ENCODE measurements around the gene RBCK1. TPM values are rescaled to one million over a fixed set of nuclear protein-coding genes. Genes with fewer than 3 reads are reported as not detected.
A peak's percentile ranks its signal among the peaks of the same experiment; 100 is the strongest.
"Not testable (repeated sequence)": the region's sequence is repeated elsewhere in the genome, so short reads cannot be mapped to it uniquely, and the experiment has no call there.

The RBCK1 gene
- total RNA-seq, 2 experiments from 2014 or later: 135 to 155 TPM

DNA sequence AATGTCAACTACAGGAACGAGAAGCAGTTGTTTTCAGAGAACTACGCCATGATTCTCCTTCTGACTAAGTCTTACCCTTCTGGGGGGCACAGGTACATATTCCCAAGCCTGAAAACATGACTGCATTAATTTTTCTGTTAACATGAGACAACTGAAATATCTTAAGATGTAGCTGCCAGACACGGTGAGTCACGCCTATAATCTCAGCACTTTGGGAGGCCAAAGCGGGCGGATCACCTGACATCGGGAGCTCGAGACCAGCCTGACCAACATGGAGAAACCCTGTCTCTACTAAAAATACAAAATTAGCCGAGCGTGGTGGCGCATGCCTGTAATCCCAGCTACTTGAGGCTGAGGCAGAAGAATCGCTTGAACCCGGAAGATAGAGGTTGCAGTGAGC is 32.5 kb downstream of the RBCK1 start:
- Mint-ChIP-seq H3K4me3 (no peak overlapping the region), H3K4me1 (peaks cover 43% of the 10 kb centered on the region), H3K36me3 (ENCODE audit: low read depth) (peaks cover 80% of the 10 kb centered on the region), H3K27me3 (no peaks in the 10 kb centered on the region), H3K9me3 (no peaks in the 10 kb centered on the region), H3K27ac (no peak overlapping the region)
- POLR2A ChIA-PET: no interaction called here
- DNase-seq: no peak
- CTCF ChIA-PET: no interaction called here

- CTCF ChIA-PET: interaction anchor here (1.1 kb wide), 1 partner anchor 12 kb away, joined by 3 read pairs; no protein-coding TSS in a partner anchor
- no peak for DNase-seq
- peaks cover 67% of the 10 kb centered on the region for H3K36me3 Mint-ChIP-seq (ENCODE audit: low read depth)
- peaks cover 22% of the 10 kb centered on the region for H3K4me1 Mint-ChIP-seq
- H3K9me3 Mint-ChIP-seq: no peaks in the 10 kb centered on the region
- no peaks in the 10 kb centered on the region for H3K27me3 Mint-ChIP-seq
- H3K27ac Mint-ChIP-seq: no peak overlapping the region
- POLR2A ChIA-PET: no interaction called here
- H3K4me3 Mint-ChIP-seq: no peak overlapping the region
Measured at GRCh38 chr20:443223-443775, 35.2 kb downstream of the RBCK1 start.

DNA sequence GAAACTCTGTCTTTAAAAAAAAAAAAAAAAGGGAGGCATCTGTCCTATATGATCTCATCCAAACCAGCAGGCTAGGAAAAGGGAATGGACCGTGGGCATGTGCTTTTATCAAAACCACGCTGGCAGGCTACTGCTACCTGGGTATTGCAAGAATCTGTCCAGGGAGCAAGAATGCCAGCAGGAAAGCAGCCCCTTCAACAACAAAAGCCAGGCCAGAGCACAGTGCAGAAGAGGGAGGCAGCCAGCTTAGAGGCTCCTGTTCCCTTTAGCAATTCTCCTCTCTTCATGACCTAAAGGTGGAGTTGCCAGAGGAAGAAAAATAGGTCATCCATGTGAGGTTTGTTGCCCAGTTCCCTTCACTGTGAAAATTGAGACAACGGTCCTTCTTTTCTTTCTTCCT is 36.0 kb downstream of the RBCK1 start:
- Mint-ChIP-seq H3K4me1 (peaks cover 13% of the 10 kb centered on the region), H3K4me3 (no peak overlapping the region), H3K27ac (no peak overlapping the region), H3K36me3 (ENCODE audit: low read depth) (peaks cover 61% of the 10 kb centered on the region), H3K9me3 (no peaks in the 10 kb centered on the region), H3K27me3 (no peaks in the 10 kb centered on the region)
- ChIA-PET POLR2A (no interaction called here), CTCF (no interaction called here)
- DNase-seq: no peak

- Mint-ChIP-seq H3K4me1 (peaks cover 11% of the 10 kb centered on the region), H3K9me3 (no peaks in the 10 kb centered on the region), H3K36me3 (ENCODE audit: low read depth) (peaks cover 55% of the 10 kb centered on the region), H3K4me3 (no peak overlapping the region), H3K27me3 (no peaks in the 10 kb centered on the region), H3K27ac (no peak overlapping the region)
- POLR2A ChIA-PET: no interaction called here
- CTCF ChIA-PET: interaction anchor here (1.0 kb wide), 1 partner anchor 13 kb away, joined by 3 read pairs; no protein-coding TSS in a partner anchor
- DNase-seq: no peak
Measured at GRCh38 chr20:444862-445426, 36.8 kb downstream of the RBCK1 start.

DNA sequence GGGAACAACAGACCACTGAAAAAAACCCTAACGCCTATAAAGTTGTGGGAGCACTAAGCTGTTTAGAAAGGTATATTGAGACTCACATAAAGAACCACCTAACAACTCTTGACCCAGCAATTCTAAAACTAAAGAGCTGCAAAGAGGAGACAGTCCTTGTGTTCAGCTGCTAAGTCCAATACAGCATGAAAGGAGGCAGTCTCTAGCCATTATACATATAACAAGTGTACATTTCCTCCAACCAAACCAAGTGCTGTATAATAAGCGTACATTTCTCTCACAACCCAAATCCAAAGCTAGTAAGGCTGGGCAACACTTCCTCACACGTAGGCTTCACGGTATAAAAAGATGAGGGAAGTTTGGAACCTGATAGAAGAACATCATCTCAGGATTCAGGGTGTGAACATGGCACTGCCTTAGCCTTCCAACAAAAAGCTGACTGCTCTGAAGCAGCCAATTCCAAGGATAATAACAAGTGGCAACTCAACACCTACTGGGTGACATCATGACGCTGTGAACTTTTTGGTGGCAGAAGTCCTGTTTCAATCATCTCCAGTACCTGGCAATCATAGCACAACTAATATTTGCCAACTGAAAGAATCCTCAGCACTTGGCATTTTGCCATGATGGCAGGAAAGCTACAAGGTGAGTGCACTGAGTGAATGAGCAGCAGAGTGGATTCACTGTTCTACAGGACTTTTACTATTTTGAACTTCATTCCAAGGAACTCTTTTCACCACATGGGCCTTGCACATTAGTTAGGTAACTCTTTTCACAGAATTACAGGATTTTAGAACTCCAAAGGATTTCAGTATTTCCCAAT is 37.6 kb downstream of the RBCK1 start:
- Mint-ChIP-seq H3K4me3 (no peak overlapping the region), H3K36me3 (ENCODE audit: low read depth) (peaks cover 48% of the 10 kb centered on the region), H3K27ac (no peak overlapping the region), H3K27me3 (no peaks in the 10 kb centered on the region), H3K4me1 (peaks cover 9% of the 10 kb centered on the region), H3K9me3 (no peaks in the 10 kb centered on the region)
- ChIA-PET CTCF (interaction anchor here (1.0 kb wide), 1 partner anchor 14 kb away, joined by 3 read pairs; no protein-coding TSS in a partner anchor), POLR2A (no interaction called here)
- no peak for DNase-seq

DNA sequence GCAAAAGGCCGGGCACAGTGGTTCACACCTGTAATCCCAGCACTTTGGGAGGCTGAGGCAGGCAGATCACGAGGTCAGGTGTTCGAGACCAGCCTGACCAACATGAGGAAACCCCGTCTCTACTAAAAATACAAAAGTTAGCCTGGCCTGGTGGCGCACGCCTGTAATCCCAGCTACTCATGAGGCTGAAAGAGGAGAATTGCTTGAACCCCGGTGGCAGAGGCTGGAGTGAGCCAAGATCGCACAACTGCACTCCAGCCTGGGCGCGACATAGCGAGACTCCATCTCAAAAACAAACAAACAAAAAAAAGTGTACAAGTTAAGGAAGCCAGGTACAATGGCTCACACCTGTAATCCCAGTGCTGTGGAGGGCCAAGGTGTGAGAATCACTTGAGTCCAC is 43.9 kb downstream of the RBCK1 start:
- POLR2A ChIA-PET; H3K9me3 Mint-ChIP-seq; H3K4me3 Mint-ChIP-seq; DNase-seq; H3K27me3 Mint-ChIP-seq; H3K36me3 Mint-ChIP-seq (ENCODE audit: low read depth); H3K27ac Mint-ChIP-seq; CTCF ChIA-PET: not testable (repeated sequence)
- H3K4me1 Mint-ChIP-seq: peaks cover 15% of the 10 kb centered on the region

GRCh38 chr20:454951-455350 is 46.9 kb downstream of the RBCK1 start:
- Mint-ChIP-seq H3K27ac (no peak overlapping the region), H3K9me3 (no peaks in the 10 kb centered on the region), H3K4me3 (no peak overlapping the region), H3K27me3 (no peaks in the 10 kb centered on the region), H3K4me1 (peaks cover 29% of the 10 kb centered on the region), H3K36me3 (ENCODE audit: low read depth) (peaks cover 7% of the 10 kb centered on the region)
- POLR2A ChIA-PET: no interaction called here
- CTCF ChIA-PET: interaction anchor here (1.0 to 1.3 kb wide), 2 partner anchors 24 to 100 kb away, joined by 3 read pairs; no protein-coding TSS in a partner anchor
- no peak for DNase-seq

DNA sequence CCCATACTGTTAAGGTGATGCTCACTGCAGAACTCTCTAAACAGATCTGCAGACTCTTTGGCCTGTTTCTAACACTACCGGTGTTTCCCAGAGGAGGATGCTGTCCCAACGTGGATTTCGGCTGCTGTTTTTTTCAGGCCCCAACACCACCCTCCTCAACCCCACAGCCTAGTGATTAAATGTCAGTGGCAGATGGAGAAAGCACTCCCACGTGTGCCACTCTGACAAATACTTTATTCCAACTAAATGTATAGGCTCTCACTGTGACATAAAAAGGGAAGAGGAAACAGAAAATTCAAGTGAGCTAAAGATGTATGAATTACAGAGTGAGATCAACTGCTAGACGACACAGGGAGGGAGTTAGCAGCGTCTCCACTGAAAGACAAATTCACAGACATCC is 50.7 kb downstream of the RBCK1 start:
- Mint-ChIP-seq H3K9me3 (no peaks in the 10 kb centered on the region), H3K36me3 (ENCODE audit: low read depth) (peaks cover 4% of the 10 kb centered on the region), H3K4me1 (peaks cover 47% of the 10 kb centered on the region), H3K27me3 (no peaks in the 10 kb centered on the region), H3K27ac (no peak overlapping the region), H3K4me3 (no peak overlapping the region)
- ChIA-PET CTCF (interaction anchor here (0.9 to 1.1 kb wide), 2 partner anchors 20 to 104 kb away, joined by 3 read pairs; no protein-coding TSS in a partner anchor), POLR2A (no interaction called here)
- no peak for DNase-seq

DNA sequence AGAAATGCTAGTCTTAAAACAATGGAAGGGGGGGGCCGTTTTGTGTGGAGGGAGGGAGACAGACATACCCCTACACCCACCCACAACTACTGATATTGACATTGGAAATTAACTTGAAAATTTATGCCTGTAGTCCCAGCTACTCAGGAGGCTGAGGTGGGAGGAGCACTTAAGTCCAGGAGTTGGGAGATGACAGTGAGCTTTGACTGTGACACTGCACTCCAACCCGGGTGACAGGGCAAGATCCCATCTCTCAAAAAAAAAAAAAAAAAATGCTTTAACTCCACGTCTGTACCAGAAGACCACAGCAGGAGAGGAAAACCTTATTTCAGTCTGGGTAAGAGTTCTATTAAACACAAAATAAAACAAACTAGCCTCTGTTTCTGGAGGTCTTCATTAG is 52.1 kb downstream of the RBCK1 start:
- Mint-ChIP-seq H3K36me3 (ENCODE audit: low read depth) (peaks cover 4% of the 10 kb centered on the region), H3K27ac (no peak overlapping the region), H3K9me3 (no peaks in the 10 kb centered on the region), H3K4me1 (peaks cover 47% of the 10 kb centered on the region), H3K27me3 (no peaks in the 10 kb centered on the region), H3K4me3 (peak overlapping the region; percentile 92)
- no peak for DNase-seq
- ChIA-PET CTCF (interaction anchor here (0.6 to 1.1 kb wide), 5 partner anchors 9 to 106 kb away, joined by 3 to 5 read pairs (median 3); no protein-coding TSS in a partner anchor), POLR2A (no interaction called here)

DNA sequence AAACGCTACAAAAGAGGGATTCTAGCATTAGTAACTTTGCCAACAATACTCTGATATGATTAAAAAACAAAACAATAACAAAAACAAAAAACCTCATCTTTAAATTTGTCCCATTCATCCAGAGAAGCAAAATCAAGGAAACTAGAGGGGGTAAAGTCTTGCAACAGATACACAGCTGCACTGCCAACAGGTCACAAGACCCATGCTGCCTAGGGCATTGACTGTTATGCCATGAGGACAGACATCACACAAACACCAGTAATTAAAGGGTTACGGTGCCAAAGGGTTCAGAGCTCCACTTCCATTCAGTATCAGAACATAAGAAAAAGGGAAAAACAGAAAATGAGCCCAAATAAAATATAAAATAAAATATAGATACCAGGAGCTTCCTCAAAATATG is 52.6 kb downstream of the RBCK1 start:
- ChIA-PET CTCF (interaction anchor here (0.9 to 1.1 kb wide), 4 partner anchors 9 to 18 kb away, joined by 3 to 5 read pairs (median 3); no protein-coding TSS in a partner anchor), POLR2A (no interaction called here)
- Mint-ChIP-seq H3K27me3 (no peaks in the 10 kb centered on the region), H3K36me3 (ENCODE audit: low read depth) (peaks cover 4% of the 10 kb centered on the region), H3K9me3 (no peaks in the 10 kb centered on the region), H3K4me3 (peak overlapping the region; percentile 92), H3K27ac (peak overlapping the region; percentile 72), H3K4me1 (peaks cover 47% of the 10 kb centered on the region)
- DNase-seq: no peak

GRCh38 chr20:461254-462198 is 53.4 kb downstream of the RBCK1 start:
- Mint-ChIP-seq H3K4me1 (peaks cover 45% of the 10 kb centered on the region), H3K27ac (peak overlapping the region; percentile 93), H3K4me3 (peak overlapping the region; percentile 92), H3K27me3 (peaks cover 2% of the 10 kb centered on the region), H3K9me3 (peaks cover 2% of the 10 kb centered on the region), H3K36me3 (ENCODE audit: low read depth) (peaks cover 4% of the 10 kb centered on the region)
- DNase-seq: peak; percentile 63
- ChIA-PET POLR2A (no interaction called here), CTCF (interaction anchor here (0.6 to 1.0 kb wide), 3 partner anchors 17 to 107 kb away, joined by 3 to 5 read pairs (median 3); no protein-coding TSS in a partner anchor)

- peaks cover 5% of the 10 kb centered on the region for H3K36me3 Mint-ChIP-seq (ENCODE audit: low read depth)
- peak within 1 kb of the TSS; percentile 92 for H3K4me3 Mint-ChIP-seq
- H3K27me3 Mint-ChIP-seq: peaks cover 2% of the 10 kb centered on the region
- peak within 1 kb of the TSS; percentile 93 for H3K27ac Mint-ChIP-seq
- POLR2A ChIA-PET: no interaction called here
- CTCF ChIA-PET: interaction anchor here (0.6 to 1.2 kb wide), 4 partner anchors 16 to 108 kb away, joined by 3 to 5 read pairs (median 3); partner anchors contain the start of gene TRIB3
- peaks cover 7% of the 10 kb centered on the region for H3K9me3 Mint-ChIP-seq
- H3K4me1 Mint-ChIP-seq: peaks cover 43% of the 10 kb centered on the region
- DNase-seq: peak; percentile 87
Measured at GRCh38 chr20:462199-462991, 54.3 kb downstream of the RBCK1 start, which contains the start of gene TBC1D20. Gene TBC1D20, minus strand, starts transcription at chr20:462533. Its CDS starts 128 bp downstream, at chr20:462405.

Measured in activated CD4-positive, alpha-beta T cell treated with anti-CD3 and anti-CD28 coated beads, Interleukin-2, amount 10 ng/mL, durations not matched to agents 7 days and 5 days (primary cell).